GM12878 (cell line): ENCODE results near the gene CELSR1. TPM values are rescaled to one million over a fixed set of nuclear protein-coding genes. Genes with fewer than 3 reads are reported as not detected.

Source experiments
- CUX1 ChIP-seq: IDR thresholded peaks from 2 replicates; pipeline ENCODE4 v1.6.1; 2012; ENCODE audit warnings: improper control_type of control experiment, low read depth, low read length; ENCODE audit not compliant: insufficient replicate concordance
- EZH2 ChIP-seq: IDR thresholded peaks from 2 replicates; pipeline ENCODE4 v1.6.1; 2012; ENCODE audit warnings: low read depth, mild to moderate bottlenecking, control low read depth, inconsistent platforms, low read length, borderline replicate concordance; ENCODE audit not compliant: control insufficient read depth
- NRF1 ChIP-seq: conservative IDR thresholded peaks from 2 replicates; pipeline ENCODE4 v1.6.1; 2011; ENCODE audit warnings: mild to moderate bottlenecking, low read depth, low read length, improper control_type of control experiment
- polyA plus RNA-seq, 11 experiments: library from polyadenylated mRNA; depleted of rRNA in 4 of 11; unstranded in 6 of 11; stranded (reverse) in 5 of 11; fragments of >200 nt; fragmentation: Nextera tagmentation in 4 of 11; fragmentation: Illumina TruSeq in 1 of 11; extraction: Ambion mirVana in 4 of 11; extraction: Trizol in 1 of 11; gene quantifications; 1 replicate in 1 of 11; 2 replicates in 10 of 11; pipeline versions ENCODE4 v1.2.1 to v1.2.3, GENCODE V29; 2011 to 2016; ENCODE audit warnings: inconsistent platforms in 2 of 11, missing spikeins in 2 of 11, low read depth in 1 of 11
- total RNA-seq, 4 experiments: library from RNA; depleted of rRNA in 3 of 4; stranded (reverse); fragments of >200 nt in 3 of 4; fragmentation: Illumina TruSeq in 1 of 4; extraction: Trizol in 1 of 4; gene quantifications; 2 replicates each; pipeline versions ENCODE4 v1.2.1 to v1.2.3, GENCODE V29; 2013 to 2021
- TF ChIP-seq, protein P1 (sequence below): fragments of 450-650 bp; IDR thresholded peaks from 2 replicates; pipeline ENCODE4 v1.6.1; 2016; ENCODE audit warnings: mild to moderate bottlenecking, moderate library complexity, borderline replicate concordance

CELSR1 gene
- total and polyA plus RNA-seq, 10 of the 15 experiments (the other 5 are each of a cell fraction or from before 2014, with no cell fraction given): 0.05 to 1.7 (median 0.35) TPM; not detected in 2

GRCh38 chr22:46378426-46379065, 158.9 kb downstream of the CELSR1 start (continued):
- TF ChIP-seq CUX1 (no peak), NRF1 (no peak), EZH2 (no peak)
- TF ChIP-seq, protein P1, sequence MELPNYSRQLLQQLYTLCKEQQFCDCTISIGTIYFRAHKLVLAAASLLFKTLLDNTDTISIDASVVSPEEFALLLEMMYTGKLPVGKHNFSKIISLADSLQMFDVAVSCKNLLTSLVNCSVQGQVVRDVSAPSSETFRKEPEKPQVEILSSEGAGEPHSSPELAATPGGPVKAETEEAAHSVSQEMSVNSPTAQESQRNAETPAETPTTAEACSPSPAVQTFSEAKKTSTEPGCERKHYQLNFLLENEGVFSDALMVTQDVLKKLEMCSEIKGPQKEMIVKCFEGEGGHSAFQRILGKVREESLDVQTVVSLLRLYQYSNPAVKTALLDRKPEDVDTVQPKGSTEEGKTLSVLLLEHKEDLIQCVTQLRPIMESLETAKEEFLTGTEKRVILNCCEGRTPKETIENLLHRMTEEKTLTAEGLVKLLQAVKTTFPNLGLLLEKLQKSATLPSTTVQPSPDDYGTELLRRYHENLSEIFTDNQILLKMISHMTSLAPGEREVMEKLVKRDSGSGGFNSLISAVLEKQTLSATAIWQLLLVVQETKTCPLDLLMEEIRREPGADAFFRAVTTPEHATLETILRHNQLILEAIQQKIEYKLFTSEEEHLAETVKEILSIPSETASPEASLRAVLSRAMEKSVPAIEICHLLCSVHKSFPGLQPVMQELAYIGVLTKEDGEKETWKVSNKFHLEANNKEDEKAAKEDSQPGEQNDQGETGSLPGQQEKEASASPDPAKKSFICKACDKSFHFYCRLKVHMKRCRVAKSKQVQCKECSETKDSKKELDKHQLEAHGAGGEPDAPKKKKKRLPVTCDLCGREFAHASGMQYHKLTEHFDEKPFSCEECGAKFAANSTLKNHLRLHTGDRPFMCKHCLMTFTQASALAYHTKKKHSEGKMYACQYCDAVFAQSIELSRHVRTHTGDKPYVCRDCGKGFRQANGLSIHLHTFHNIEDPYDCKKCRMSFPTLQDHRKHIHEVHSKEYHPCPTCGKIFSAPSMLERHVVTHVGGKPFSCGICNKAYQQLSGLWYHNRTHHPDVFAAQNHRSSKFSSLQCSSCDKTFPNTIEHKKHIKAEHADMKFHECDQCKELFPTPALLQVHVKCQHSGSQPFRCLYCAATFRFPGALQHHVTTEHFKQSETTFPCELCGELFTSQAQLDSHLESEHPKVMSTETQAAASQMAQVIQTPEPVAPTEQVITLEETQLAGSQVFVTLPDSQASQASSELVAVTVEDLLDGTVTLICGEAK: no peak
